GM12874 (cell line): ENCODE results near the gene USP32.

Source experiments
- TF ChIP-seq, protein P1 (sequence below): IDR thresholded peaks from 2 replicates; pipeline ENCODE4 v1.5.1; 2011; ENCODE audit warnings: low read depth, mild to moderate bottlenecking, control low read depth, low read length, moderate library complexity; ENCODE audit not compliant: insufficient read depth

Gene USP32

DNA sequence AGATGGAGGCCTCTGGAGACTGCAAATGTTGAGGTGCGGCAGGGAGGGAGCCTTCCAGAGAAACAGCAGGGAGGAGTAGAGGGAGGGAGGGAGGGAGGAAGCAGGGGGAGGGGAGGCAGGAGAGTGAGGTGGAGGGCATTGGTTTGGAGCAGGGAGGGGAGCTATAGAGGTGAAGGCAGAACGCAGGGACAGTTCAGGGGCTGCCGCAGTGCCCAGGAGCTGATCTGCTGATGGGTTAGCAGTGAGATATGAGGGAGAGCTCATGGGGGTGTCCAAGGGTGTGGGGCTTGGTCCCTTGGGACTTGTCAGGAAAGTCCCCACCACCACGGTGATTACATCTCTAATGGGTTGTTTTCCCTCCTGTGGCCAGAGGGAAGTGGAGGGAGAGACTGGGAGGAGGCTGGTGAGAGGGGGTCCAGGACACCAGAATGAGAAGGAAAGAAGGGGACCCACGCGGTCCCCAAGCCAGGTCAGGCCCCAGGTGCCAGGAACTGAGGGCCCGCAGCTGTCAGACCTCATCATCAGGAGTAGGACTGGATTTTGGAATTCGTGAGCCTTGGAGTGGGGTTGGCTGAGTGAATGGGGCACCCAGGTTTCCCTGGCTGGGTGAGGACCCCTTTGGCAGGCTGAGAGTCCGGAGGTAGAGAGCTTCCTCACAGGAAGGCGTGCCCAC, 231.0 kb downstream of the USP32 start:
- TF ChIP-seq, protein P1, sequence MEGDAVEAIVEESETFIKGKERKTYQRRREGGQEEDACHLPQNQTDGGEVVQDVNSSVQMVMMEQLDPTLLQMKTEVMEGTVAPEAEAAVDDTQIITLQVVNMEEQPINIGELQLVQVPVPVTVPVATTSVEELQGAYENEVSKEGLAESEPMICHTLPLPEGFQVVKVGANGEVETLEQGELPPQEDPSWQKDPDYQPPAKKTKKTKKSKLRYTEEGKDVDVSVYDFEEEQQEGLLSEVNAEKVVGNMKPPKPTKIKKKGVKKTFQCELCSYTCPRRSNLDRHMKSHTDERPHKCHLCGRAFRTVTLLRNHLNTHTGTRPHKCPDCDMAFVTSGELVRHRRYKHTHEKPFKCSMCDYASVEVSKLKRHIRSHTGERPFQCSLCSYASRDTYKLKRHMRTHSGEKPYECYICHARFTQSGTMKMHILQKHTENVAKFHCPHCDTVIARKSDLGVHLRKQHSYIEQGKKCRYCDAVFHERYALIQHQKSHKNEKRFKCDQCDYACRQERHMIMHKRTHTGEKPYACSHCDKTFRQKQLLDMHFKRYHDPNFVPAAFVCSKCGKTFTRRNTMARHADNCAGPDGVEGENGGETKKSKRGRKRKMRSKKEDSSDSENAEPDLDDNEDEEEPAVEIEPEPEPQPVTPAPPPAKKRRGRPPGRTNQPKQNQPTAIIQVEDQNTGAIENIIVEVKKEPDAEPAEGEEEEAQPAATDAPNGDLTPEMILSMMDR, result no peak

DNA sequence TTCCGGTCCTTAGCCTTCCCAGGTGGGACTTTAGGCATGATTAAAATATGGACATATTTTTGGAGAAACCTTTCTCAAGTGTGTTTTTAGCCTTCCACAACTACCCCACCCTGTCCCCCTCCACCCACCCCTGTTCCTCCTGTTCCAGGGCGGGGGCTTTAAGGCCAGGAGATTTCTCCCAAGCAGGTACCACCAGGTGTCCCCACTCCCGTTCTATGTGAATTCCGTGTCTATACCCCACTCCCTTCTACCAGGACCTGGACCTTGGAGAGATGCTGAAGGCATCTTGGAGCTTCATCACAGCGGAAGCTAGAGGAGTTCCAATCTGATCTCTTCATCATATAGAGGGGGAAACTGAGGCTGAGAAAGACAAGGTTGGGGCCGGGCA, 232.5 kb downstream of the USP32 start:
- TF ChIP-seq, protein P1, result no peak

DNA sequence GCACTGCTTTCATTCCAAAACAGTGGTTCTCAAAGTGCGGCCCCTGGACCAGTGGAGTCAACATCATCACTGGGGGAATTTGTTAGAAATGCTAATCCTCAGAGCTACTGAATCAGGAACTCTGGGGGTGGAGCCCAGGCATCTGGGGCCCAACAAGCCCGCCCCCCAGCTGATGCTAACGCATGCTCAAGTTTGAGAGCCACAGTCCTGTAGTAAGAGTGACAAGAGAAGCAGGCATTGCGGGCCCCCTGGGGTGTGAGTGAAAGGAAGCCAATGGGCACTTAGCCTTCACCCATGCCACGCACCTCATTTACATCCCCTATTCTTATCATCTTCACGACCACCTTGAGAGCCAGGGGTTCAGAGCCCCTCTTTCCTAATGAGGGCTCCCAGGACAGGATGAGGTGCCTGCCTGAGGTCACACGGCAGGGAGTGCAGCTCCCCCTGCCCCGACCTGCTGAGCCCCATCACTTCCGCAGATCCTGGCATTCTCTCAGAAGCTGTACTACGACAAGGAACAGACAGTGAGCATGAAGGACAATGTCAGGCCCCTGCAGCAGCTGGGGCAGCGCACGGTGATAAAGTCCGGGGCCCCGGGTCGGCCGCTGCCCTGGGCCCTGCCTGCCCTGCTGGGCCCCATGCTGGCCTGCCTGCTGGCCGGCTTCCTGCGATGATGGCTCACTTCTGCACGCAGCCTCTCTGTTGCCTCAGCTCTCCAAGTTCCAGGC, 233.0 kb downstream of the USP32 start:
- TF ChIP-seq, protein P1, result no peak

DNA sequence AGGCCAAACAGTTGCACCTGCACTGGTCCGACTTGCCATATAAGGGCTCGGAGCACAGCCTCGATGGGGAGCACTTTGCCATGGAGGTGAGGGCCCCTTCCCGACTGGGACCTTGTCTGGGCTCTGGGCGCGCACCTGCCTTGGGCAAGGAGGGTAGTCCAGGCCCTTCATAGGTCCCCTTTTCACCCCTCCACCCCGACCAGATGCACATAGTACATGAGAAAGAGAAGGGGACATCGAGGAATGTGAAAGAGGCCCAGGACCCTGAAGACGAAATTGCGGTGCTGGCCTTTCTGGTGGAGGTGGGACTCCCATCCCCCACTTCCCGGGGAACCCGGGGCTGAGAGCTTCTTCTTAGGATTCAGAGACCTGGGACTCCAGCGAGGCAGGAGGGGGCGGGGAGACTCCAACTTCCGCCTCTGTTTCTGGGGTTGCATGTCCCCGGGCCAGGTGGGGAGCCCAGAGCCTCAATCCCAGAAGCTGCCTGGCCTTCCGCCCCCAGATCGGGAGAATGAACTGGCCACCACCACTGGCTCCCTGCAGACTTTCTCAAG, 234.4 kb downstream of the USP32 start:
- TF ChIP-seq, protein P1, result no peak

DNA sequence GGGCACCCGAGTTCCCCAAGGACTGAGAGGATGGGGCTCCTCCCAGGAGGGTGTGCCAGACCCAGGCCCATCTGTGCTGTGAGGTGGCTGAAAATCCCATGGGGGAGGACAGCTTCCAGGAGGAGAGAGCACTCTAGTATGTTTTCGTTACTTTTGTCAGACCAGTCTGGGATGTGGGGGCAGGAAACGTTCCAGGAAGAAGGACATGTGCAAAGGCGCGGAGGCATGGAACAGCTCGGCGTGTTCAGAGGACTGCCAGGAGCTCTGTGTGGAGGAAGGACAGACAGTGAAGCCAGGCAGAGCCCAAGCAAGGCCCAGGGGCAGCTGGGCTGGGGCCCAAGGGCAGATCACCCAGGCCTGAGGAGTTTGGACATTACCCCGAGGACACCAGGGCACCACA, 235.2 kb downstream of the USP32 start:
- TF ChIP-seq, protein P1, result no peak

DNA sequence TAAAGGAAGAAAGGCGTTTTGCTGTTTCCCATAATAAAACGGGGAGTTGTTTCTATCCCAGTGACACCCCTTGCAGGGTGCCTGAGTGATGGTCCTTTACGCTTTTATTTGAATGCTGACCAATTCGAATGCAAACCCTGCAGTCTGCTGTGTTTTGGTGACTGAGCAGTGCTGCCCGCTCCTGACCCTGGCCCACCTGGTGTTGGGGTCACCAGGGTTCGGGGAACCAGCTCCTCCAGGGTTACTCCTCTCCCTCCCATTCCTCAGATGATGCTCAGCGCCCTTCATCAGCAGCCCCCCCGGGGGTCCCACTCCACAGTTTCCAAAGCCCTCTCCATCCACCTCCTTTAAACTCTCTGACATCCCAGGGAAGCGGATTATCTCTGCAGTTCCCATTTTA, 236.1 kb downstream of the USP32 start:
- TF ChIP-seq, protein P1, result no peak

DNA sequence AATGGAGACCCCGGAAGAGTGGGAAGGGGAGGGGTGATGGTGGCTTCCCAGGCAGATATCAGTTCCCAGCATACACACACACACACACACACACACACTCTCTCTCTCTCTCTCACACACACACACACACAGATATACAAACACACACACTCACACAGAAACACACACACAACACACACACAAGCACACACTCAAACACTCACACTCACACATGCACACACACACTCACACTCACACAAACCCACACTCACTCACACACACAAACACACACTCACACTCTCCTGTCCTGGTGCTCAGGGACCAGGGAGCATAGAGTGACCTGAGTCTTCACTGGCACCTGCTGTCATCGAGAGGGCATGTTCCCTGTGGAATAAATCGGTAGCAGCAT, 236.5 kb downstream of the USP32 start:
- TF ChIP-seq, protein P1, result no peak
